Activated T-helper 1 cell treated with anti-CD3 and anti-CD28 coated beads, Interleukin-12 subunit alpha, Interleukin-12 subunit beta, Interleukin-2, Interleukin-4 antibody, amounts not matched to agents 30 ng/mL and 10 ng/mL and 1 ng/mL, durations not matched to agents 14 hours and 24 hours and 36 hours (primary cell): ENCODE measurements around the gene RHD. TPM values are rescaled to one million over a fixed set of nuclear protein-coding genes. Genes with fewer than 3 reads are reported as not detected.
"Not testable (repeated sequence)": the region's sequence is repeated elsewhere in the genome, so short reads cannot be mapped to it uniquely, and the experiment has no call there.

Experiments used
- DNase-seq: peaks from one replicate; pipeline ENCODE4 v3.0.0; 2021; ENCODE audit warnings: low spot score
- H3K27ac Mint-ChIP-seq: one replicate; pipeline ENCODE4 v1.8.0; 2021; ENCODE audit warnings: mild to moderate bottlenecking, mixed read lengths
- H3K27me3 Mint-ChIP-seq: one replicate; pipeline ENCODE4 v1.8.0; 2022; ENCODE audit warnings: mild to moderate bottlenecking, moderate library complexity, mixed read lengths; ENCODE audit not compliant: insufficient read depth
- H3K36me3 Mint-ChIP-seq: one replicate; pipeline ENCODE4 v1.8.0; 2021; ENCODE audit warnings: low read depth, mixed read lengths
- H3K4me1 Mint-ChIP-seq: one replicate; pipeline ENCODE4 v1.8.0; 2021; ENCODE audit warnings: low read depth, mixed read lengths
- H3K4me3 Mint-ChIP-seq: one replicate; pipeline ENCODE4 v1.8.0; 2021; ENCODE audit warnings: mild to moderate bottlenecking, moderate library complexity, mixed read lengths
- H3K9me3 Mint-ChIP-seq: one replicate; pipeline ENCODE4 v1.8.0; 2021; ENCODE audit warnings: mixed read lengths
- intact Hi-C: fragments of 100-400 bp; cut with micrococcal nuclease; formaldehyde crosslinking; loops from one replicate; pipeline ENCODE4 v1.15.1; 2024
- total RNA-seq: library from RNA; stranded (reverse); gene quantifications from 2 replicates; pipeline ENCODE4 v1.2.3, GENCODE V29; 2022

Gene RHD
- total RNA-seq, 1 donor from 2014 or later = not detected

- Mint-ChIP-seq H3K27ac (peak overlapping the region; percentile 82), H3K4me3 (peak overlapping the region; percentile 78), H3K4me1 (peaks cover 16% of the 10 kb centered on the region)
- not testable (repeated sequence) for H3K9me3 Mint-ChIP-seq, H3K27me3 Mint-ChIP-seq, H3K36me3 Mint-ChIP-seq
- DNase-seq = peak; percentile 84
- intact Hi-C loops = loop anchor here (1.0 to 5.0 kb wide), 3 partner anchors 20 to 70 kb away; partner anchors contain the start of genes RSRP1, SYF2 and TMEM50A
Observed at GRCh38 chr1:25267288-25268142, 4.8 kb upstream of the RHD start.

GRCh38 chr1:25268143-25268760 lies 4.1 kb upstream of the RHD start:
- Mint-ChIP-seq H3K4me1 (peaks cover 16% of the 10 kb centered on the region), H3K27ac (peak overlapping the region; percentile 82), H3K4me3 (peak overlapping the region; percentile 78)
- not testable (repeated sequence) for H3K9me3 Mint-ChIP-seq, DNase-seq, H3K36me3 Mint-ChIP-seq, H3K27me3 Mint-ChIP-seq
- intact Hi-C loops = loop anchor here (1.0 to 5.0 kb wide), 3 partner anchors 21 to 69 kb away; partner anchors contain the start of genes RSRP1, SYF2 and TMEM50A

- H3K4me1 Mint-ChIP-seq, H3K9me3 Mint-ChIP-seq, DNase-seq, H3K4me3 Mint-ChIP-seq, H3K27ac Mint-ChIP-seq, H3K36me3 Mint-ChIP-seq, intact Hi-C loops: not testable (repeated sequence)
- peaks cover 12% of the 10 kb centered on the region for H3K27me3 Mint-ChIP-seq
Observed at GRCh38 chr1:25275648-25276047, 3.3 kb downstream of the RHD start.

- DNase-seq, H3K27ac Mint-ChIP-seq, H3K4me1 Mint-ChIP-seq, H3K4me3 Mint-ChIP-seq, H3K36me3 Mint-ChIP-seq, intact Hi-C loops, H3K9me3 Mint-ChIP-seq: not testable (repeated sequence)
- H3K27me3 Mint-ChIP-seq = peaks cover 12% of the 10 kb centered on the region
Observed at GRCh38 chr1:25277295-25277694, 5.0 kb downstream of the RHD start.

- DNase-seq, H3K4me1 Mint-ChIP-seq, H3K36me3 Mint-ChIP-seq, H3K4me3 Mint-ChIP-seq, H3K9me3 Mint-ChIP-seq, intact Hi-C loops, H3K27me3 Mint-ChIP-seq, H3K27ac Mint-ChIP-seq: not testable (repeated sequence)
Observed at GRCh38 chr1:25278358-25278757, 6.0 kb downstream of the RHD start.

- H3K27ac Mint-ChIP-seq, H3K36me3 Mint-ChIP-seq, H3K4me3 Mint-ChIP-seq, intact Hi-C loops, DNase-seq, H3K4me1 Mint-ChIP-seq, H3K9me3 Mint-ChIP-seq, H3K27me3 Mint-ChIP-seq: not testable (repeated sequence)
Observed at GRCh38 chr1:25278790-25279189, 6.5 kb downstream of the RHD start.

GRCh38 chr1:25279693-25280111 lies 7.4 kb downstream of the RHD start:
- H3K36me3 Mint-ChIP-seq, DNase-seq, H3K27me3 Mint-ChIP-seq, H3K27ac Mint-ChIP-seq, intact Hi-C loops, H3K9me3 Mint-ChIP-seq, H3K4me1 Mint-ChIP-seq, H3K4me3 Mint-ChIP-seq: not testable (repeated sequence)

- not testable (repeated sequence) for H3K27ac Mint-ChIP-seq, H3K27me3 Mint-ChIP-seq, DNase-seq, H3K4me3 Mint-ChIP-seq, H3K9me3 Mint-ChIP-seq, H3K4me1 Mint-ChIP-seq, H3K36me3 Mint-ChIP-seq
- intact Hi-C loops = loop anchor here (2.0 to 5.0 kb wide), 2 partner anchors 125 to 236 kb away; no protein-coding TSS in a partner anchor
Observed at GRCh38 chr1:25285862-25286261, 13.6 kb downstream of the RHD start.

GRCh38 chr1:25287164-25287563 lies 14.9 kb downstream of the RHD start:
- not testable (repeated sequence) for H3K27me3 Mint-ChIP-seq, H3K36me3 Mint-ChIP-seq, H3K9me3 Mint-ChIP-seq, H3K4me3 Mint-ChIP-seq, H3K27ac Mint-ChIP-seq, DNase-seq, H3K4me1 Mint-ChIP-seq
- intact Hi-C loops = loop anchor here (5.0 kb wide), 1 partner anchor 235 kb away; no protein-coding TSS in a partner anchor

GRCh38 chr1:25288573-25289101 lies 16.3 kb downstream of the RHD start:
- not testable (repeated sequence) for DNase-seq, H3K36me3 Mint-ChIP-seq, H3K9me3 Mint-ChIP-seq, H3K4me3 Mint-ChIP-seq, H3K27ac Mint-ChIP-seq, H3K27me3 Mint-ChIP-seq, H3K4me1 Mint-ChIP-seq
- intact Hi-C loops = loop anchor here (5.0 kb wide), 1 partner anchor 234 kb away; no protein-coding TSS in a partner anchor

- DNase-seq, H3K4me1 Mint-ChIP-seq, H3K27ac Mint-ChIP-seq, H3K4me3 Mint-ChIP-seq, H3K36me3 Mint-ChIP-seq, H3K27me3 Mint-ChIP-seq, intact Hi-C loops, H3K9me3 Mint-ChIP-seq: not testable (repeated sequence)
Observed at GRCh38 chr1:25290043-25290442, 17.7 kb downstream of the RHD start.

- H3K9me3 Mint-ChIP-seq, H3K36me3 Mint-ChIP-seq, DNase-seq, H3K27me3 Mint-ChIP-seq, H3K27ac Mint-ChIP-seq, H3K4me3 Mint-ChIP-seq, intact Hi-C loops, H3K4me1 Mint-ChIP-seq: not testable (repeated sequence)
Observed at GRCh38 chr1:25293426-25293825, 21.1 kb downstream of the RHD start.
